ENCODE results near the gene SMTN.
A peak's percentile ranks its signal among the peaks of the same experiment; 100 is the strongest.

The SMTN gene

DNA sequence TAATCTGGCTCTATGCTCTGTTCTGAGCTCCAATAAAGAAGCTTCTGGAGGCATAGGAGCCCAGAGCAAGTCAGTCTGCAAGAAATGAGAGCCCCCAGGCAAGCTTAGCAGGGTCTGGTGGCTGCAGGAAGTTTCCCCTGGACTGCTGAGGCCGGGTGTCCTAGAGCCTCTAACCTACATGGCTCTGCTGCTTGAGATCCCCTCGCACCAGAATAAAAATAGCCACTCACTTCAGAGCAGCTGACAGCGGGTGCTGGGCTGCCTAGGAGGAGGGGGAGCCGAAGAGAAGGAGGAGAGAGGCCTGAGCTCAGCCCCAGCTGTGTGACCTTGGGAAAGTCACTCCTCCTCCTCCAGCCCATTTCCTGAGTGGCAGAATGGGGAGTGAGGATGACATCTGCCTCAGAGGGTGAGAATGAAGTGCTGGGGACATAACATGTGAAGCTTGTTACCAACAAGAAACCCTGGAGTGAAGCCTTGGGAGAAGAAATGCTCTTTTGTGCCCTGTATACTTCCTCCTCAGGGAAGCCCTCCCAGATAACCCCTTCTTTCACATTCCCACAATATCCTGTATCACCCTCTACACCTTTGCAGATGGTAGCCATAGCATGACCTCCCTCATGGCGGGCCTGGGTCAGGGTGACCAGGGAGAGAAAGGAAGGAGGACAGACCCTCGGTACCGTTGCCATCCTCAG, 38.1 kb downstream of the SMTN start:
- no peak for DNase-seq (ENCODE audit: low read depth)
- TF ChIP-seq, protein P1, sequence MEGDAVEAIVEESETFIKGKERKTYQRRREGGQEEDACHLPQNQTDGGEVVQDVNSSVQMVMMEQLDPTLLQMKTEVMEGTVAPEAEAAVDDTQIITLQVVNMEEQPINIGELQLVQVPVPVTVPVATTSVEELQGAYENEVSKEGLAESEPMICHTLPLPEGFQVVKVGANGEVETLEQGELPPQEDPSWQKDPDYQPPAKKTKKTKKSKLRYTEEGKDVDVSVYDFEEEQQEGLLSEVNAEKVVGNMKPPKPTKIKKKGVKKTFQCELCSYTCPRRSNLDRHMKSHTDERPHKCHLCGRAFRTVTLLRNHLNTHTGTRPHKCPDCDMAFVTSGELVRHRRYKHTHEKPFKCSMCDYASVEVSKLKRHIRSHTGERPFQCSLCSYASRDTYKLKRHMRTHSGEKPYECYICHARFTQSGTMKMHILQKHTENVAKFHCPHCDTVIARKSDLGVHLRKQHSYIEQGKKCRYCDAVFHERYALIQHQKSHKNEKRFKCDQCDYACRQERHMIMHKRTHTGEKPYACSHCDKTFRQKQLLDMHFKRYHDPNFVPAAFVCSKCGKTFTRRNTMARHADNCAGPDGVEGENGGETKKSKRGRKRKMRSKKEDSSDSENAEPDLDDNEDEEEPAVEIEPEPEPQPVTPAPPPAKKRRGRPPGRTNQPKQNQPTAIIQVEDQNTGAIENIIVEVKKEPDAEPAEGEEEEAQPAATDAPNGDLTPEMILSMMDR (IDR thresholded peaks at IDR 0.05; ENCODE audit: low read depth, low read length, missing control alignments) = no peak
- no peak overlapping the region for H3K4me3 ChIP-seq (ENCODE audit: low read depth, low read length)
- in situ Hi-C loops (cut with HindIII; ENCODE audit: low sequenced_read_pairs) = loop anchor here (5.0 kb wide), 2 partner anchors 53 to 67 kb away; no protein-coding TSS in a partner anchor

DNA sequence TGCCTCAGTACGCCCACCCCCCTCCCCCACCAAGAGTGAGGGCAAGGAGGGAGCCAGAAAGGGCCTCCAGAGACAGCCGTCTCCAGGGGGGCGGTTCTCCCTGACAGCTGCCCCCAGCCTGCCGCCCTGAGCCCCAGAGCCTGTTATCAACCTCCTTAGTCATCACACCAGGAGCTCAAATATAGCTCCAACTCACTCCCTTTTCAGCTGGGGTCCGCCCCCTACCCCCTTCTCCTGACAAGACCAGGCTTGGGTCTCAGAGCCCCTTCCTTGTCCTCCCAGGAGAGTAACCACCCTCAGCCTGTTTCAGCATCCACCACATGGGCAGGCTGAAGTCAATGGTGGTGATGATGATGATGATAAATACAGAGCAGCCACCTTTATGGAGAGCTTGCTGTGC, 39.1 kb downstream of the SMTN start:
- DNase-seq (ENCODE audit: low read depth) = no peak
- TF ChIP-seq, protein P1 (IDR thresholded peaks at IDR 0.05; ENCODE audit: low read depth, low read length, missing control alignments) = no peak
- in situ Hi-C loops (cut with HindIII; ENCODE audit: low sequenced_read_pairs) = no loop called here
- no peak overlapping the region for H3K4me3 ChIP-seq (ENCODE audit: low read depth, low read length)

DNA sequence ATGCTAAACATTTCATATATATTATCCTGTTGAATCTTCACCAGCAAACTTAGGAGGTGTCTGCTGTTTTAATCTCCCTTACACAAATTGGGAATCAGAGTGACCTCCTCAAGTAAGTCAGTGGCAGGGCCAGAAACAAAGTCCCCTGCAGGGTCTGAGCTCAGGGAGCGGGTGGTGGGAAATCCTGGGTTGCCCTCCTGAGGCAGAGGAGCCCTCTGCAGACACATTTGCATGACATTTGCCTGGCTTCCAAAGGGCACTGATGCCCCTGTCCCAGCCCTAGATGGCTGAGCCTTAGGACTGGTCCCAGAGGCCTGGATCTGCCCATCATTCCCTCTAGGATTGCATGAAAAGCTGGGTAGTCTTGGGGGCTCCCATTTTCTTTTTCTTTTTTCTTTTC, 39.5 kb downstream of the SMTN start:
- TF ChIP-seq, protein P1 (IDR thresholded peaks at IDR 0.05; ENCODE audit: low read depth, low read length, missing control alignments) = no peak
- H3K4me3 ChIP-seq (ENCODE audit: low read depth, low read length) = no peak overlapping the region
- no peak for DNase-seq (ENCODE audit: low read depth)
- in situ Hi-C loops (cut with HindIII; ENCODE audit: low sequenced_read_pairs) = no loop called here

DNA sequence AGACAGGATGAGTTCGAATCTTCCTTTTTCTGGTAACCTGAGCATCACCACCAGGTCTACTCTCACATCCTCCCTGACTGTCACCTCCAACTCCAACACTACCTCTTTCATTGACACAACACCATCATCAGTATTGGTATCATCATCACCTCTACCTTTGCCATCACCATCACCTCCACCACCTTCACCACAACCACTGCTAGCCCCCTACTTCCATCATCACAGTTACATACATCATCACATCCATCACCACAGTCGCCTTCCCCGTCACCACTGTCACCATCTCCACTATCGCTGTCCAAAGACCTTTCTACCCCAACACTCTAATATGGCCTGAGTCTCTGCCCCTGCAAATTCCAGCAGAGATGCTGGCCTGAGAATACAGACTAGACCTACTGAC, 40.3 kb downstream of the SMTN start:
- DNase-seq (ENCODE audit: low read depth) = no peak
- TF ChIP-seq, protein P1 (IDR thresholded peaks at IDR 0.05; ENCODE audit: low read depth, low read length, missing control alignments) = no peak
- H3K4me3 ChIP-seq (ENCODE audit: low read depth, low read length) = no peak overlapping the region
- in situ Hi-C loops (cut with HindIII; ENCODE audit: low sequenced_read_pairs) = no loop called here

DNA sequence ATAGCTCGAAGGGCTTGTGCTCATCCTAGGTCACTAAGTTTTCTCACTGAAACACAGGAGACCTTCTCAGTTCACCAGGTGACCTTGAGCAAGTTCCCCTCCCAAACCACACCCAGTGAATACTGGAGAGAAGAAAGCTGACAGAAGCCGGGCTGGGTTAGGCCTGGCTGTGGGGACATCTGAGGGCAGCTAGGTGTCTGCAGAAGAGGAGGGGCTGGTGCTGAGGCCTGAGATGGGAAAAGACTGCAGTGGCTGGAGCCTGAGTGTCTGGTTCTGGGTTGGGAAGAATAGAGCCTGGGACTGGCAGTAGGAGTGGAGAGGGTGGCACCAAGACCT, 41.0 kb downstream of the SMTN start:
- DNase-seq (ENCODE audit: low read depth) = no peak
- TF ChIP-seq, protein P1 (IDR thresholded peaks at IDR 0.05; ENCODE audit: low read depth, low read length, missing control alignments) = no peak
- in situ Hi-C loops (cut with HindIII; ENCODE audit: low sequenced_read_pairs) = no loop called here
- no peak overlapping the region for H3K4me3 ChIP-seq (ENCODE audit: low read depth, low read length)

DNA sequence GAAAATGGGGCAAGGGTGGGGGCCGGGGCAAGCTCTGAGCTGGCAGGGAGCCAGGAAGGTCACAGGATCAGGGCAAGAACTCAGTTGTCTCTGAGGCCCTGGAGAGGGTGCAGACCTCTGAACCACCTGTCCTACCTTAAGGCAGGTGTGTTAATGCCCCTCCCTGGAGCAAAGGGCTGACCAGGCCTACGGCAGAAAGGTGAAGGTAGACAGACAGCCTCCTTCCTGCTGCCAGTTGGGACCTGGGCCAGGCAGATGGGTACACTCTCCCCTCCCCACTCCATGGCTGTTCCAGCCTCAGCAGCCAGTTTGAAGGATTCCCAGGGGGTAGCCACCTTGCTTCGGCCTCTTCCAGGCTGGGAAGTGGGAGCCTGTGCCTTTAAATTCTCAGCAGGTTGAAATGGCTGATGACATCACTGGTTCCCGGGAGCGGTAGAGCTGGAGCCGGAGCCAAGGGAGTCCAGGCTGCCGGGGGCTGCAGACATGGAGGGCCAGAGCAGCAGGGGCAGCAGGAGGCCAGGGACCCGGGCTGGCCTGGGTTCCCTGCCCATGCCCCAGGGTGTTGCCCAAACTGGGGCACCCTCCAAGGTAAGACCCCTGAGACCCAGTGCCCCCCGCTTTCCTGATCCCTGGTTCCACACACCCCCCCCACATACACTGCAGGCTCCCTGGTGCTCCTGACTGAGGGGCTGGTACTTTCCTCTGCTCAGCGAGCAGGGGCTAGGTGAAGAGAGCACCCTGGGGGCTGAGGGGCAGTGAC, 41.6 kb downstream of the SMTN start, which contains the start of gene INPP5J:
TSS of gene INPP5J (plus strand) at position 435 of the 760 bp plus-strand sequence. CDS start at position 484, 49 bp downstream.
- DNase-seq (ENCODE audit: low read depth) = peak; percentile 15
- in situ Hi-C loops (cut with HindIII; ENCODE audit: low sequenced_read_pairs) = no loop called here
- TF ChIP-seq, protein P1 (IDR thresholded peaks at IDR 0.05; ENCODE audit: low read depth, low read length, missing control alignments) = no peak
- H3K4me3 ChIP-seq (ENCODE audit: low read depth, low read length) = peak within 1 kb of the TSS; percentile 47

Data from astrocyte of the cerebellum (primary cell).